ENCODE measurements around the gene ATG10.

DNA sequence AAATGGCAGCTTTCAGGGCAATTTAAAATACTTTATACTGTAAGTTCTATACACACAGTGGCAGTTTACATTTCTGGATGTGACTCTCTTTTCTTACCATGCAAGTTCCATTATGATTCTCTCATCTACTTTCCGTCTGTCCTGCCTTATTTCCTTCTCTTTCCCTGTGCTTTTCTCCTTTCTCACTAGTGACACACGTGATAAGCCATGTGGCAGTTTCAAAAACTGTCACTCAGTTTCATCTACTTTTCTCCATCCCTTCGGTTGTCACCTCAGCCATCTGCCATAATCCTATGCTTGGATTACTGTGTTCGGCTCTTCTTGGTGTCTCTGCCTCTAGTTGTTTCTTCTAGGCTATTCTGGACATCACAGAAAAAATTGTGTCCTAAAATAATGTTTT is 46.8 kb upstream of the ATG10 start:
- TF ChIP-seq, protein P1, sequence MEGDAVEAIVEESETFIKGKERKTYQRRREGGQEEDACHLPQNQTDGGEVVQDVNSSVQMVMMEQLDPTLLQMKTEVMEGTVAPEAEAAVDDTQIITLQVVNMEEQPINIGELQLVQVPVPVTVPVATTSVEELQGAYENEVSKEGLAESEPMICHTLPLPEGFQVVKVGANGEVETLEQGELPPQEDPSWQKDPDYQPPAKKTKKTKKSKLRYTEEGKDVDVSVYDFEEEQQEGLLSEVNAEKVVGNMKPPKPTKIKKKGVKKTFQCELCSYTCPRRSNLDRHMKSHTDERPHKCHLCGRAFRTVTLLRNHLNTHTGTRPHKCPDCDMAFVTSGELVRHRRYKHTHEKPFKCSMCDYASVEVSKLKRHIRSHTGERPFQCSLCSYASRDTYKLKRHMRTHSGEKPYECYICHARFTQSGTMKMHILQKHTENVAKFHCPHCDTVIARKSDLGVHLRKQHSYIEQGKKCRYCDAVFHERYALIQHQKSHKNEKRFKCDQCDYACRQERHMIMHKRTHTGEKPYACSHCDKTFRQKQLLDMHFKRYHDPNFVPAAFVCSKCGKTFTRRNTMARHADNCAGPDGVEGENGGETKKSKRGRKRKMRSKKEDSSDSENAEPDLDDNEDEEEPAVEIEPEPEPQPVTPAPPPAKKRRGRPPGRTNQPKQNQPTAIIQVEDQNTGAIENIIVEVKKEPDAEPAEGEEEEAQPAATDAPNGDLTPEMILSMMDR (IDR thresholded peaks at IDR 0.05) = no peak
- no peak for TF ChIP-seq POLR2A (IDR thresholded peaks at IDR 0.05)

Measured in uterus (tissue), 2 donors.